ENCODE measurements around the gene INPP4A.

Gene INPP4A

DNA sequence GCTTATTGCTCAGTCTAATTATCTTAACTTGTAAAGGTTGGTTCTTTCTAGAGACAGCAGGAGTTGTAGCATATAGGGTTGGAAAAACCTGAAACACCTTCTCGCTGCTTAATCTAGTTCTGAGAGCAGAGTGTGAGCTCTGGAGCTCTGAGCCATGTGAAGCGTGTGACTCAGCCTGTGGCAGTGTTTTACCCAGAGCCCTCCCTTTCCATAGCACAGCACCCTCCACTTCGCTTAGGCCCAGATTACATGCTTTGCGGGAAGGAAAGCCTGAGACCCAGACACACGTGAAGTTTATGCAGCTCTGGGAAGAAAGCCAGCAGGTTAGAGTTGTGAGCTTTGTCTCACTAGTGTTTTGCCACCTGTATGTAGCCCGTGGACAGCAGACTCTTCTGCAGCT lies 74.5 kb downstream of the INPP4A start:
- DNase-seq, result no peak

DNA sequence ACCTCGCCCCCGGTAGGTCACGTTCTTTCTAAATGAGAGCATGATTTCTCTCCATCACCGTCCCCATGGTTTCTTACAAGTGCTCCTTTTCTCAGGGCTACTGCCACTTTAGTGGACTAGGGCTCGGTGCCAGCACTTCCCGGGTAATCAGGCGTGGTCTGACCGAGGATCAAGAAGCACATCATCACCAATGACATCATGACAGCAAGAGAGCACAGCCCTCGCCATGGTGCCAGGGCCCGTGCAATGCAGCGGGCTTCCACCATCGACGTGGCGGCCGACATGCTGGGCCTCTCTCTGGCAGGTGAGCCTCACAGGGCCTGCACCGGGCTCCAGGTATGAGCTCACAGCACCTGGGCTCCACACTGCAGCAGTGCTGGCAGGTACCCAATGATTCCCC lies 75.2 kb downstream of the INPP4A start:
- DNase-seq, result no peak

DNA sequence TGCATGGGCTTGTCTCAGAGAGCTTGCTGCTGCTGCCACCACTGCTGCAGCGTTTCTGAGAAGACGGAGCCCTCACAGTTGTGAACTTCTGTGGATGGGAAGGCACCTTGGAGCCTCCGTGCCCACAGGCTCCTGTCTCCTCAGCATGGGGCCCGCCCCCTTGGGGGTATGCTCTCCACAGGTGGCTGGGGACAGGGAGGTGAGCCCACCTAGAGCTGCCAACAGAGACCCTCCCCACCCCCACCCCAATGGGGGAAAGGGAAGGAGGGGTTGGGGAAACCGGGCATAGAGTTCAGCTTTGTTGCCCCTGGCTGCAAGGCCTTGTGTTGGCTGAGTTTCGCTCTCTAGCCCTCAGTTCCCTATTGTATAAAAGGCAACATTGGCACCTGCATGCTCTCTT lies 76.1 kb downstream of the INPP4A start:
- DNase-seq, result no peak

DNA sequence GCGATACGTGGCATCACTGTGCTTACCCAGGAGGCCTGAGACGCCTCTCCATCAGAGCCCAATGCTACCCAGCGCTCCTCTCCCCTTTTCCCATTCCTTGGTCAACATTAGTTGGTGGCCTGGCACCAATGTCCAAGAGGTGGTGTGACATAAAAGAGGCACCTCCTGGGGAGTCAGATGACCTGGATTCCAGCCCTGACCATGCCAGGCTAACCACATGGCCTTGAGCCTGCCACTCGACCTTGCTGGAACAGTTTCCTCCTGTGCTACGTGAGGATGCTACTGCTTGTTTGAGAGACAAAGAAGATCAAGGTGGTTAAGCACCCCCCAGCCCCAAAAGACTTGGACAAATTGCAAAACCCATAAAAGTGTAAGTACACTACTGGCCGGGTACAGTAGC lies 76.6 kb downstream of the INPP4A start:
- no peak for DNase-seq

DNA sequence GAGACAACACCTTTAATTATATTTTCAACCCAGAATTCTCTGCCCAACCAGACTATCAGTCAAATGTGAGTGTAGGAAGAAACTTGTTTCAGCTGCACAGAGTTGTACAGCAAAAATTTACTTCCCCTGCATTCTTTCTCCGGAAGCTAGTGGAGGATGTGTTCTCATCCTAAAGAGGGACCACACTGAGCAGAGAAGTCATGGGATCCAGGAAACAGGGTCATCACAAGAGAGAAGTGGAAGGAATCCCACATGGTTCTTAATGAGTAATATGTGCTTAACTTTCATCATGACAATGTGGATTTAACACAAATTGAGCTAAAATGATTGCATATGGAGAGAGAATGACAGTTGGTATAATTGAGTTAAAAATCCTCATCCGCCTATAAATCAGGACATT lies 78.2 kb downstream of the INPP4A start:
- no peak for DNase-seq

DNA sequence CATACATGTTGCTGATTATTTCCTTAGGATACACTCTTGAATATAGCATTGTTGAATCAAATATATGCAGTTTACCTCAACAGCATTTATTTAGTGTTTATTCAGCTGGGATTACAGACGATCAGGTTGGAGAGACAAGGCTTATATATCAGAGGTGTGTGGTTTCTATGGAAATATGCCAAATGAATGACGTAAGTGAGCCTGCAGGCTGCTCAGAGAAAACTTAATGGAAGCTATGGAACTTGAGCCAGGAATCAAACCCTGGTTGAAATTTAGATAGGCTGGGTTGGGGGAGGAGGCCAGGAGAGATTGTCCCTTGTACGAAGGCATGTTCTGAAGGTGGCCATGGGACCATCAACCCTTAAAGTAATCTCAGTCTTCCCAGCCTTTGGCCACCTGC lies 79.5 kb downstream of the INPP4A start:
- DNase-seq, result no peak

DNA sequence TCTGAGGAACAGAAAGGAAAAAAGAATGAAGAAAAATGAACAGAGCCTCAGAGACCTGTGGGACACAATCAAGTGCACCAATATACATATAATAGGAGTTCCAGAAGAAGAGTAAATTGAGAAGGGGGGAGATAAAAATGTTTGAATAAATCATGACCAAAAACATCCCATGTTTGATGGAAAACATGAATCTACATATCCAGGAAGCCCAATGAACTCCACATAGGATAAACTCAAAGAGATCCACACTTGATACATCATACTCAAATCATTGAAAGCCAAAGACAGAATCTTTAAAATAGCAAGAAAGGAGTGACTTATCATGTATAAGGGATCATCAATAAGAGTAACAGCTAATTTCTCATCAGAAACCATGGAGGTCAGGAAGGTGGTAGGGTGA lies 83.7 kb downstream of the INPP4A start:
- DNase-seq, result no peak

DNA sequence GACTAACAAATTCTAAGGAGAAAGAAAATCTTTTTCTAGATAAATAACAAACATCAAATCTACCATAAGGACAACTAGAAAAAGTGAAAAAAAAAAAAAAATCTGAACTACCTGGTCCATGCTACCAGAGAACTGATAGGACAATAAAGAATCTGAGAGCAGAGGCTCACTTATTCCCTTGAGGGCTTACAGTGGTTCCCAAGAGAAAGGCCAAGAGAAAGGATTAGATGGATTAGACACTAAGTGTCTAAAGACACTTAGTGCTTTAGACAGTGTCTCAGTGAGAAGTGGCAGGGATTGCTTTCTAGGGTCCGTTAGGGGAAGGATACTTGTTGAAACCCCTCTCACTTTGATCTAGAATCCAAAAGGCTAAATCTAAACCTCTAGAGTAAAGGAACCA lies 85.5 kb downstream of the INPP4A start:
- no peak for DNase-seq

DNA sequence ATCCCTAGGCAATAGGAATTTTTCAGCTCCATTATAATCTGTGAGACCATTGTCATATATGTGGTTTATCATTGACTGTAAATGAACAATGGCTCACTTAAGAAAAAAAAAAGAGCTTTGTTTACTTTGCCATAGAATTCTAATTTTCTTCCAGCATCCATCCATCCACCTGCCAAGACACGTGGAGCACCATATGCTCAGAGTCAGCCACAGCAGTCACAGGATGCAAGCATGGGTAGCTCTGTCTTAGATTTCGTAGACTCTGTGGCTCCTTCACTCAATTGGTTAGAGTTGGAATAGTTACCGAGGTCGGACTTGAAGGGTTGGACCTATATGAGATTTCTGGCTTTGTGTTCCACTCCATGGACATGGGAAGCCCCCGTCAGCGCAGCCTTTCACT lies 88.1 kb downstream of the INPP4A start:
- DNase-seq, result no peak

DNA sequence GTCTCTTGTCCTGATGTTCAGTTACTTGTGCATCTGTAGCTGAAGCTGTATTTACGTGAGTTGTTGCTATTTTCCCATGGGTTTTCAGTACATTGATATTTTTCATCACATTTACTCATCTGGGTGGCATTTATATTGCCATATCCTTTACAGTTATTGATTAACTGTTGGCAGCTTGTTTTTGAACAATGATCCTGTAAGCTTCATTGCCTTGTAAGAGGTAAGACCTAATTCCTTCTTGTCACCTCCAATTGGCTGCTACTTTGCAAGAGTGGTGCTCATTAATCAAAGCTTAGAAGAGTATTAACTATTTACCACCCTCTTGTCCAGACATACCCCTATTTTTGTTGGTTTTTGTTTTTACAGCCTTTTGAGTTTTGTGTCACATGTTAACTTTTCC lies 88.9 kb downstream of the INPP4A start:
- DNase-seq, result no peak

DNA sequence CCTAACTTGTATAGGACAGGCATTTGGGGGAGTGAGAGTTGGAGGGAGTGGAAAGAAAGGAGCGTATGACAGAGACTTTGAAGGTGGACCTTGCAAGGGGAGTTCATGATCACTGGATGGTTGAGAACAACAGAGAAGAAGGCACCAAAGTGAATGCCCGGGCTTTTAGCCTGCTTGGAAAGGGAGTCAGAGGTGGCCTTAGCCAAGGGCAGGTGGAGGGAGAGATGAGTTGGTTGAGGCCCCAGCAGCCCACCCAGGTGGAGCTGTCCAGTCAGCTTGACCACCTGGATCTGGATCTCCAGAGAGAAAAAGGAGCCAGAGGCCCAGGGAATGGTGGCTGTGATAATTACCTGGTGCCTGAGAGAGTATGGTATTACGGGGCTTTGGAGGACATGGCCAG lies 90.1 kb downstream of the INPP4A start:
- no peak for DNase-seq

DNA sequence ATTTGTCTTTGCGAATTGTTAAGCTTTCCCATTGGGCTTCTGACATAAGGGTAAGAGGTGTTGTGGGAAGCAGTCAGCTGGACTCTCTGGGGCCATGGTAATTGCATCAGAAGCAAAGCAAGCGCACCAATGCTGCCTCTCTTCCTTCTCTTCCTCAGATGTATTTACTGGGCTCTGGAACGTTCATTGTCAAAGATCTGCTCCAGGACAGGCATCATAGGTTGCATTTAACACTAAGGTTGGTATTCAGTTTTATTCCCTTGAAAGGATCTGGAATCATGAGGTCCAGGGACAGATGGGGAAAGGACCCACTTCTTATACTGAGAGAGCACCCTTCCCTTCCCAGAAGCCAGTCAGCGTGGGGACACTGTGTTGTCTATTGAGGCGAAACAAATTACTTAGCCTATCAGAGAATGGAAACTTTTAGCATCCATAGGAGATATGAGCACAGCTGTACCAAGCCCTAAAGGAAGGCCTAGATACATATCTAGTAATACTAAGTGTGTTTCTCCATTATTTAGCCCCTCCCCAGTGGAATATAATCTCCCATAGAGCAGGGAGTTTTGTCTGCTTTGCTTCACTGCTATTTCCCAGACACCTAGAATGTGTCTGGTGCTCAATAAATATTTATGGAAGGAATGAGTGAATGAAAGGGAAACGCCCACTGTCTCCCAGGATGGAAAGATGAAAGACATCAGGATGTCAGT lies 91.5 kb downstream of the INPP4A start:
- no peak for DNase-seq

DNA sequence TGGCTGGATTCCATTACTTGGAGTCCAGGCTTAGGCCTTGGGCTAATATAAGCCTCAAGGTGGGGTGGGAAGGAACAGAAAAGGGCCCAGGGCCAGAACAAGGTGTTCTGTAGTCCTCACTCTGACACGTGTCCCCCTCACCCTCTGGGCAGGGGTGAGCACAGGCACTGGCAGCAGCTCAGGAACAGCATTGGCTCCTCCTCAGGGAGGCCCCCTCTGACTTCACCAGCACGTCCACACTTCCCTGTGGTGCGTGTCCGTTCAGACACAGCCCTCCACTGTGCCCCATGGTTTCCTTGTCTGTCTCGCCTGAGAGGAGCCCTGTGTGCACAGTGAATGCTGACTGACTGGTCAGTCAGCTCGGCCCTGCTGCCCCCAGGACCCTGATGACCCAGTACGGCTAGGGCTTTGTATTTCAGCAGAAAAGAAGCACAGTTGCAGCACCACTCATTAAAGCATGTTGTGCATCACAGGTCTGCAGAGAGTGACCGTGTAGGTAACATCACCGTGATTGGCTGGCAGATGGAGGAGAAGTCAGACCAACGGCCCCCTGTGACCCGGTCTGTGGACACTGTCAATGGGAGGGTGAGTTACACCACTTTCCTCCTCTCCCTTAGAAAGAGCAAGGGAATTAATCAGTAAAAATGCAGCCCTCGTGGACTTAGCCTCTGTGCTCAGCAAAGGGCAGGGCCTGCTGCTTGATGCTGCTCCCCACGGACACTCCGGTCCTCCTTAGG lies 92.9 kb downstream of the INPP4A start:
- DNase-seq, result no peak

DNA sequence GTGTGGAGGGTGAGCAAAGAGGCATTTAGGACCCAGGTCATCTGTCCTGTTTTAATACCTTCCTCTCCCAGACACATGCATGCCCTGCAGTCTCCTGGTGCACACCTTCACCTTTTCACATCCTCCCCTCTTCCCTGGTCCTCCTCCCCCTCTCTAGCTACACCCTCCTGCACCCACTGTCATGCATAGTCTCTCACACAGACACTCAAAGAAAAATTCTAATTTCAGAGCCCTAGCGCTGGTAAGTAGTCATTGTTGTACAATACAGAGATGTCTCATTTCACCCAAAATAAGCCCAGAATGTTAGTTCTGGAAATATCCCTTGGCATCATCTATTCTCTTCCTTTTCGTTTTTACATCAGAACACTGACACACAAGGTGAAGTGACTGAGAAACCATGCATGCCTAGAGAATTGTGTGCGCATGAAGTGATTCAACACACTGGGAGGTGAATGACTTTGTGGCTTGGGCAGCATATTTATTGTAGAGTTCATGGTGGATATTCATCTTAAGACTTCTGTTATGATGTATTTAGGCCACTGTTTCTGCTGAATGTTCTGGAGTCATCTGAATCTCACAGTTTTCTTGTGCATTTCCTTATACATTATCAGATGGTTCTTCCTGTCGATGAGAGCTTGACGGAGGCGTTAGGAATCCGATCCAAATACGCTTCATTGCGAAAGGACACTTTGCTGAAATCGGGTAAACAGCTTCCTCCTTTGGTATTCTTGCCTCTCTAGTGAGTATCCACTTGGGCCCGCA lies 93.8 kb downstream of the INPP4A start:
- no peak for DNase-seq

DNA sequence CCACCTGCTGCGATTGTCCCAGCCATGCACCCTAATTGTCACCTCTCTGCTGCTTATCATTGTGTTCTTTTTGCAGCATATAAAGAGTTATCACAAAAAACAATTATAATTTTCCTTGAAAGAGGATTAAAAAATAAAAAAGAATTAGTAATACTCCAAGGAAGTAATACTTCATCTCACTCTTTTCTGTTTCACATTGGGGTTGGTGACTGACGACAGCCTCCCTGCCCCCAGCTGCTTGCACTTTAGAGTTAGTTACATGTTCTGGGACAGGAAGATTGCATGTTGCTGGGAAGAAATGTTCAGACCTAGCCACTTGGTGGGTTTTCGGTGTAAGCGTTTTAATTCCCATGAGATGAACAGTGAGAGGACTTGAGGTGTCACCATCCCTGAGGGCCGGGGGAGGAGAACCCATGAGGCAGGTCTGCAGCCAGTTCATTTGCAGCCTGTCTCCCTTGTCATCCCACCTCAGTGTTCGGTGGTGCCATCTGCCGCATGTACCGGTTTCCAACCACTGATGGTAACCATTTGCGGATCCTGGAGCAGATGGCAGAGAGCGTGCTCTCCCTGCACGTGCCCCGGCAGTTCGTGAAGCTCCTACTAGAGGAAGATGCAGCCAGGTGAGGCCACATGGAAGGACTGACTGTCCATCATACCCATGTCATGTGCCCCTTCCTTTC lies 94.5 kb downstream of the INPP4A start:
- DNase-seq, result no peak

DNA sequence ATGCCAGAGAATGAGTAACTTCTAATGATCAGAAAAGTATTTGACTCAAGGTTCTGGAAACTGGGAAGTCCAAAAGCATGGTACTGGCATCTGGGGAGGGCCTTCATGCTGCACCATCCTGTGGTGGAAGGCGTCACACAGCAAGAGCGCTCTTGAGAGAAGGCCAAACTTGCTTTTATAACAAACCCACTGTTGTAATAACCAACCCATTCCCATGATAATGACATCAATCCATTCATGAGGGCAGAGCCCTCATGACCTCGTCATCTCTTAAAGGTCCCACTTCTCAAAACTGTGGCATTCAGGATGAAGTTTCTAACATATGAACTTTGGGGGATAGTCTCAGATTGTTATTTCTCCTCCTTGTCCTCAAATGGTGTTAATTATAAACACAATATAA lies 95.9 kb downstream of the INPP4A start:
- no peak for DNase-seq

DNA sequence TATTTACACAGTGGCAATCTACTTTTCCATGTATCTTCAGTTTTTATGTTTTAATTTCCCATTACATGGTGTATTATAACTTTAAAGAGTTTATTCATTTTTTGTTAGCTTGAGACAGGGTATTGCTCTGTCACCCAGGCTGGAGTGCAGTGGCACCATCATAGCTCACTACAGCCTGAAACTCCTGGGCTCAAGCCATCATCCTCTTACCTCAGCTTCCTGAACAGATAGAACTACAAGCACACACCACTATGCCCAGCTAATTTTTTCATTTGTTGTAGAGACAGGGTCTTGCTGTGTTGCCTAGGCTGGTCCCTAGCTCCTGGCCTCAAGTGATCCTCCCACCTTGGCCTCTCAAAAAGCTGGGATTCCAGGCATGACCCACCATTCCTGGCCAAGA lies 96.8 kb downstream of the INPP4A start:
- DNase-seq, result no peak

DNA sequence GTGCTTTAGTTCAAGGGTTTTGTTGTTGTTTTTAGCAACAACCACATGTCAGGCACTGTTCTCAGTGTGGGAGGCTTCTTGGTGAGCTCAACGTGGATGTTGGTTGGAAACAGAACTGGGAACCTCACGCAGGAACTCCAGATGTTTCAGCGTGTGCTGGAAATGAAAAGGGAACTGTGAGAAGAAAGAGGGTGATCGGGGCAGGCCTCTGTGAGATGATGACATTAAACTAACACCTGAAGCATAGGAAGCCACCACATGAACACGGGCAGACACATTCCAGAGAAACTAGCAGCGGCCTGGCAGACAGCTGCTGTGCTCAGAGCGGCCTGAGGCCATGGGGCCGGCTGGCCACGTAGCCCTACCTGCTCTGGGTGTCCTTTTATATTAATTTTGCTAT lies 97.2 kb downstream of the INPP4A start:
- DNase-seq, result no peak

DNA sequence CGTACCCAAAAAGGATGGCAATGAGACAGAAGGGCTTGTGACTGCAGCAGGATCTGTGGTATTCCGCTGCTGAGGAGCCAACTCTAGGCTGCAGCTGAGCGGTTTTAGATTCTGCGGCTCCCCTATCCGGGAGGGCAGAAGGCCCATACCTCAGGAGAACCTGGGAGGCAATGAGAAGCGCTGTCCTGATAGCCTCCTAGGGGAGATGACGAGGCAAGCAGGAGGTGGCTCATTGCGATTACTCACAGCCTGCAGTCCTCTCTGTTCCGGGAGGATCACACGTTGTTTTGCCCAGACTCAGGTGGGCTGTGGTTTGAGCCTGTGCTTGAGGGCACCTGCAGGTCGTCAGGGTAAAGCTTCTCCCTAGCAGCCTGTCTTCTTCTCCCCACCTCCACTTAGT lies 98.6 kb downstream of the INPP4A start:
- DNase-seq, result no peak

DNA sequence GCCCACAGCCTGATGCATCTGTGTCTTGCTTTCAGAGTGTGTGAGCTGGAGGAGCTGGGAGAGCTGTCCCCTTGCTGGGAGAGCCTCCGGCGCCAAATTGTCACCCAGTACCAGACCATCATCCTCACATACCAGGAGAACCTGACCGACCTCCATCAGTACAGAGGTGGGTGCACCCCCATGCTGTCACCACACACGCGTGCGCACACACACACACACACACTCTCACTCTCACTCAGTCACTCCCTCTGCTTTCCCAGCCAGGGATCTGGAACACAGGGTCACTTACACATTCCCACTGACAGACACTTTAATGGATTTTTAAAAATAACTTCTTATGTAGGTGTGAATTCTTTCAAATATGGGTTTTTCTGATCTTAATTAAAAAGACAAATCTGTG lies 99.2 kb downstream of the INPP4A start:
- DNase-seq, result no peak

DNA sequence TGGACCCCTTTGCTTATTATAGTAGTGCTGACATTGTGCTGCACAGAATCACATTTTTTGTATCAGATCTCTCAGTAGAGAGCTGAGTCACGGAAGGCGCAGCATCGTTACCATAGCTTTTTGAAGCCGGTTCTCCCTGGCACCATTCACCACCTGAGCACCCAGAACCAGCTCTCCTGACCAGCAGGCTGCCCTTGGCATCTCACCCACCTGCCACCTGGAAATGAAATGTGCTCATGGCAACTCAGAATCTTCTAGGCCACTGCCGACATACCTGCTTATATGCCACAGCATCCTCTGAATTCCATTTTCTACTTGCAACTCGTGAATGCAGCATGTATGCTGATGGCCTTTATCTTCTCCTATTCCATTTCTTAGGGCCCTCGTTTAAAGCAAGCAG lies 100.9 kb downstream of the INPP4A start:
- DNase-seq, result no peak

DNA sequence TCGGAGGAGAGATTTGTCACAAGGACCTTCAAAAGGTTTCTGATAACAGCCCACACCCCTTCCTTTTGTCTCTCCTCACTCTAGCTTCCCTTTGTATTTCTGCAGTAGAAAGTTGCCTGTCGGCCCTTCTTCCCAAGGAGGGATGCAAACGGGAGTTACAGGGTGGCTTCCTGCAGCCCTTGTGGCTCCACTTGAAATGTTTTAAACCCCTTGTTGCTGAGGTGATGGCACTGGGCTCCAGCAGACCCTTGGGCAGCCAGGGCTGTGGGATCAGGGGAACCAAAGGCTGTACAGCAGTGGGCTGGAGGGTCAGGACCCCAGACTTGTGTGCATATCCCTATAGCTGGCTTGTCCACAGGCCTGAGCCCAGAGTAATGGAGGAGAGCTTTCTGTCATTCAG lies 101.5 kb downstream of the INPP4A start:
- no peak for DNase-seq

DNA sequence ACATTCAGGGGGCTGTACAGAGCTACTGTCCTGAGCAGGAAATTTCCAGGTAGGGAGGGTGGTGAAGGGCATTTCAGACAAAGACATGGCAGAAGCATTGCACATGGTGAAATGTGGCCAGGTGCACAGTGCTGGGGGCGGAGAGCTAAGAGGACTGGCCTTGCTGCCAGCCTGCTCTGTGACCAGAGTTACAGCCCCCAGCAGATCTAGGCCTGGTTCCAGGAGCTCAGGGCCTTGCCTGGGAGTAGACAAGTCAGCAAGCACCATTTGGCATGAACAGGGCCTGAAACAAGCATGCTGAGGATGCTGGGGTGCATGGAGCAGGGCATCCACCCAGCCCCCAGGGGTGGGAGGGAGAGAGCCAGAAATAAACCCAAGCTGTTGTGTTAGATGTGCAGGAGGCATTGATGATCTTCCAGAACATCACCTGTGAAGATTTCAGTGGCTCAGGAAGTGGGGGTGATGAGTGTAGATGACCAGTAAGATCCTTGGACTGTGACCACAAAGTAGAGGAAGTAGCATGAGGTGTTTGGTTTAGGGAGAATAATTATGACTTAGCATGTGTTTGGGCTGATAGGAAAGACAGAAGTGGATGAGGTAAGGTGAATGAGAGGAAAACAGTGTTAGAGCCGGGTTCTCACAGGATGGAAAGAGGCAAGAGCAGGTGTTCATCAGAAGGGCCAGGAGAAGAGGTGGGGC lies 102.6 kb downstream of the INPP4A start:
- DNase-seq, result no peak
